Uterus (tissue), 4 donors: ENCODE measurements around the gene RIPOR2. TPM values are rescaled to one million over a fixed set of nuclear protein-coding genes. Genes with fewer than 3 reads are reported as not detected.

ENCODE experiments used
- DNase-seq, 2 donors: peaks; one replicate each; pipeline ENCODE4 v3.0.0-alpha.2; 2019 to 2020
- H3K27ac ChIP-seq, 2 donors: fragments of 200-600 bp; sonication (generic); 1 replicate in 1 of 2; 2 replicates in 1 of 2; pipeline ENCODE4 v1.5.1; 2016 to 2018
- H3K27me3 ChIP-seq, 2 donors: fragments of 200-600 bp; sonication (generic); one replicate each; pipeline ENCODE4 v1.5.1; 2018 to 2019; ENCODE audit warnings: control low read depth in 1 of 2
- H3K36me3 ChIP-seq, 2 donors: fragments of 200-600 bp; sonication (generic); one replicate each; pipeline ENCODE4 v1.5.1; 2019; ENCODE audit warnings: control low read depth in 1 of 2
- H3K4me1 ChIP-seq, 2 donors: fragments of 200-600 bp; sonication (generic); one replicate each; pipeline ENCODE4 v1.5.1; 2018 to 2019; ENCODE audit warnings: control low read depth in 1 of 2
- H3K4me3 ChIP-seq, 2 donors: fragments of 200-600 bp; sonication (generic); 1 replicate in 1 of 2; 2 replicates in 1 of 2; pipeline ENCODE4 v1.5.1; 2018 to 2019; ENCODE audit warnings: mild to moderate bottlenecking in 1 of 2
- H3K9me3 ChIP-seq, 2 donors: fragments of 200-600 bp; sonication (generic); one replicate each; pipeline ENCODE4 v1.5.1; 2019; ENCODE audit warnings: control low read depth in 1 of 2
- POLR2A ChIP-seq, 2 donors: fragments of 450-650 bp; IDR thresholded peaks; one replicate each; pipeline ENCODE4 v1.6.1; 2016; ENCODE audit warnings: antibody characterized with exemption in 2 of 2, mild to moderate bottlenecking in 1 of 2, moderate library complexity in 1 of 2
- intact Hi-C: fragments of 100-400 bp; cut with DNase I; formaldehyde crosslinking; loops from one replicate; pipeline ENCODE4 v1.15.1; 2023; ENCODE audit warnings: low total_unique reads
- total RNA-seq, 4 donors: library from RNA; depleted of rRNA in 3 of 4; stranded (reverse); fragments of >200 nt in 3 of 4; gene quantifications; one replicate each; pipeline versions ENCODE4 v1.1.0 to v1.2.4, GENCODE V29; 2014 to 2023
- TF ChIP-seq, protein P1 (sequence below), 4 experiments: fragments of 200-600 bp in 2 of 4; fragments of 450-650 bp in 2 of 4; sonication (generic) in 2 of 4; IDR thresholded peaks; one replicate each; pipeline ENCODE4 v1.5.1; 2016 to 2019; ENCODE audit warnings: antibody characterized with exemption in 4 of 4, mild to moderate bottlenecking in 2 of 4, moderate library complexity in 1 of 4
- donor health status: DM: yes; HTN: yes; CAD: no.

The RIPOR2 gene
- total RNA-seq, 4 donors from 2014 or later = 29.0 to 106 (median 80.4) TPM

DNA sequence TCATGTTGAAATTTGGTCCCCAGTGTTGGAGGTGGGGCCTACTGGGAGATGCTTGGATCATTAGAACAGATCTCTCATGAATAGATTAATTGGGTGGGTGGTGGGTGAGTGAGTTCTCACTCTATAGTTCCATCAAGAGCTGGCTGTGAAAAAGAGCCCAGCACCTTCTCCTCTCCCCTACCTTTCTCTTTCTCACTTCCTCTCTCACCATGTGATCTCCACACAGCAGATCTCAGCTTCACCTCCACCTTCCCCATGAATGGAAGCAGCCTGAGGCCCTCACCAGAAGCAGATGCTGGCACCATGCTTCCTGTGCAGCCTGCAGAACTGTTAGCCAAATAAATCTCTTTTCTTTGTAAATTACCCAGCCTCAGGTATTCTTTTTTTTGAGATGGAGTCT, 173.9 kb downstream of the RIPOR2 start:
- no peaks in the 10 kb centered on the region for H3K36me3 ChIP-seq
- no peaks in the 10 kb centered on the region for H3K9me3 ChIP-seq
- TF ChIP-seq, protein P1, sequence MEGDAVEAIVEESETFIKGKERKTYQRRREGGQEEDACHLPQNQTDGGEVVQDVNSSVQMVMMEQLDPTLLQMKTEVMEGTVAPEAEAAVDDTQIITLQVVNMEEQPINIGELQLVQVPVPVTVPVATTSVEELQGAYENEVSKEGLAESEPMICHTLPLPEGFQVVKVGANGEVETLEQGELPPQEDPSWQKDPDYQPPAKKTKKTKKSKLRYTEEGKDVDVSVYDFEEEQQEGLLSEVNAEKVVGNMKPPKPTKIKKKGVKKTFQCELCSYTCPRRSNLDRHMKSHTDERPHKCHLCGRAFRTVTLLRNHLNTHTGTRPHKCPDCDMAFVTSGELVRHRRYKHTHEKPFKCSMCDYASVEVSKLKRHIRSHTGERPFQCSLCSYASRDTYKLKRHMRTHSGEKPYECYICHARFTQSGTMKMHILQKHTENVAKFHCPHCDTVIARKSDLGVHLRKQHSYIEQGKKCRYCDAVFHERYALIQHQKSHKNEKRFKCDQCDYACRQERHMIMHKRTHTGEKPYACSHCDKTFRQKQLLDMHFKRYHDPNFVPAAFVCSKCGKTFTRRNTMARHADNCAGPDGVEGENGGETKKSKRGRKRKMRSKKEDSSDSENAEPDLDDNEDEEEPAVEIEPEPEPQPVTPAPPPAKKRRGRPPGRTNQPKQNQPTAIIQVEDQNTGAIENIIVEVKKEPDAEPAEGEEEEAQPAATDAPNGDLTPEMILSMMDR (IDR thresholded peaks at IDR 0.05) = no peak
- no peak for TF ChIP-seq POLR2A (IDR thresholded peaks at IDR 0.05)
- intact Hi-C loops = loop anchor here (10.0 kb wide), 1 partner anchor 177 kb away; no protein-coding TSS in a partner anchor
- DNase-seq = no peak
- no peaks in the 10 kb centered on the region for H3K27me3 ChIP-seq
- no peak overlapping the region for H3K27ac ChIP-seq
- no peaks in the 10 kb centered on the region for H3K4me1 ChIP-seq
- H3K4me3 ChIP-seq = no peak overlapping the region

DNA sequence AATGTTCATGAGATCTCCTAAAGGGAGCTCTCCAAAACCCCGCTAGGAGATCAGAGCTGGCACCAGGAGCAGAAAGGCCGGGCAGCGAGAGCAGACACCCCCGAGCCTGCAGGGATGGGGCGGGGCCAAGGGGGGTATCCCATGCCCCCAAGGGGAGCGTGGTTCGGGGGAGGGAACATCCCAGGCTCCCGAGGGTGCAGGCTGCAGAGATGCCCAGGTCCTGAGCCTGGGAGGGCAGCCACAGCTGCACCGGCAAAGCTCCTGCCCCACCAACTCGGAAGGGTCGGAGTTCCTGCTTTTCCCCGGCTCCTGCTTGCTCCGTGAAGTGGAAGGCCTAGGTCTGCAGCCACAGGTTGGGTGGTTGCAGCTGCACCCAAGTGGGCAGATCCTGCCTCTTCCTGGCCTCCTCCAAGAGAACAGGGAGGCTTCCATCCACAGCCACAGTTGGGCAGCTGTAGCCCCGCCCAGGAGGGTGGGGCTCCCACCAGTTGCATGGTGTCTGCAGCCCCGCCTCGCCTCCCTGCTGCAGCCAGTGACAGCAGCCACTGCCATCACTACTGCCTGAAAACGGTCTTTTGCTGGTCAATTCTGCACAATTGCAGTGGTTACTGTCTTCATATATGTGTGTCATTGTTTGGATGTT, 174.4 kb downstream of the RIPOR2 start:
- Histone ChIP-seq H3K4me1 (no peaks in the 10 kb centered on the region), H3K27me3 (no peaks in the 10 kb centered on the region), H3K9me3 (no peaks in the 10 kb centered on the region), H3K4me3 (no peak overlapping the region), H3K27ac (no peak overlapping the region), H3K36me3 (no peaks in the 10 kb centered on the region)
- no peak for TF ChIP-seq POLR2A (IDR thresholded peaks at IDR 0.05)
- TF ChIP-seq, protein P1 (IDR thresholded peaks at IDR 0.05) = no peak
- DNase-seq = no peak
- intact Hi-C loops = loop anchor here (10.0 kb wide), 1 partner anchor 177 kb away; no protein-coding TSS in a partner anchor

DNA sequence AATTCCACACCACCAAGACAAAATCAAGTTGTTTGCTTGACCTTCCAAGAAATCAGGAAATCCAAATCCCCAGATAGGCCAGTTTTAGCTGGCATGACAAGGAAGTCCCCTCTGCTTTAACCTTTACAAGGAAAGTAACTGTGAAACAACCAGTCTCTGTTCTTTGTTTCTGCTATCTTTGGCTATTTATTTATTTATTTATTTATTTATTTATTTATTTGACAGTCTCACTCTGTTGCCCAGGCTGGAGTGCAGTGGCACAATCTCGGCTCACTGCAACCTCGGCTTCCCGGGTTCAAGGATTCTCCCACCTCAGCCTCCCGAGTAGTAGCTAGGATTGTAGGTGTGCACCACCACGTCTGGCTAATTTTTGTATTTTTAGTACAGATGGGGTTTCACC, 175.6 kb downstream of the RIPOR2 start:
- Histone ChIP-seq H3K27me3 (no peaks in the 10 kb centered on the region), H3K4me1 (no peaks in the 10 kb centered on the region), H3K9me3 (no peaks in the 10 kb centered on the region), H3K4me3 (no peak overlapping the region), H3K27ac (no peak overlapping the region), H3K36me3 (no peaks in the 10 kb centered on the region)
- TF ChIP-seq, protein P1 (IDR thresholded peaks at IDR 0.05) = no peak
- no peak for TF ChIP-seq POLR2A (IDR thresholded peaks at IDR 0.05)
- DNase-seq = no peak
- intact Hi-C loops = loop anchor here (10.0 kb wide), 1 partner anchor 175 kb away; no protein-coding TSS in a partner anchor

DNA sequence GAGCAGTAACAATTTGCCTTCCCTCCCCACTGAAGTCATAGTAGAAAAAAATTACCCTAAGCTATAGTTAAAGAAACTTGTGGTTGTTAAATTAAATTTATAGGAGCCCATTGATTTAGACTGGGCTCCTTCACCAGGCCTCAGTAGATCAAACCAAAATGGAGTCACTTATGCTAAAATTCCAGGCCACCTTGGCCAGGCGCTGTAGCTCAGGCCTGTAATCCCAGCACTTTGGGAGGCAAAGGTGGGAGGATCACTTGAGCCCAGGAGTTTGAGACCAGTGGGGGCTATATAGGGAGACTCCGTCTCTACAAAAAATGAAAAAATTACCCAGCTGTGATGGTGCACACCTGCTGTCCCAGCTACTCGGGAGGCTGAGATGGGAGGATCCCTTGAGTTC, 176.0 kb downstream of the RIPOR2 start:
- Histone ChIP-seq H3K4me1 (no peaks in the 10 kb centered on the region), H3K9me3 (no peaks in the 10 kb centered on the region), H3K27ac (no peak overlapping the region), H3K36me3 (no peaks in the 10 kb centered on the region), H3K4me3 (no peak overlapping the region), H3K27me3 (no peaks in the 10 kb centered on the region)
- intact Hi-C loops = loop anchor here (10.0 kb wide), 1 partner anchor 175 kb away; no protein-coding TSS in a partner anchor
- no peak for TF ChIP-seq POLR2A (IDR thresholded peaks at IDR 0.05)
- TF ChIP-seq, protein P1 (IDR thresholded peaks at IDR 0.05) = no peak
- DNase-seq = no peak

DNA sequence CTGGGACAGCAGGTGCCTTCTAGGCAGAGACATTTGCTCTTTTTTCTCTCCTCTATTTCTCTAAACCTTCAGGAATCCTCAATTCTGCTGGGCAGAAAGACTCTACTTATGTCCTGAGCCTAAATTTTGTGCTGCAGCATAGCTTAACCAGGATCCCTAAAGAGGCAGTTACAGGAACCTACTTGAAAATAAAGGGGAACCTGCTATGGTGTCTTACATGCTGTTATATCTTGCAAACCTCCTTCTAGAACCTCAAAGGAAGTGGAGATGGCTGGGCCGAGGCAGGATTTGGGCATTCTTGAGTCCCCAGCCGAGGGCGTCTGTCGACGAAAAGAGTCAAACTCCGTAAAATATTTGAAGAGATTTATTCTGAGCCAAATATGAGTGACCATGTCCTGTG, 178.1 kb downstream of the RIPOR2 start:
- H3K4me3 ChIP-seq = no peak overlapping the region
- DNase-seq = no peak
- H3K36me3 ChIP-seq = no peaks in the 10 kb centered on the region
- no peaks in the 10 kb centered on the region for H3K4me1 ChIP-seq
- no peaks in the 10 kb centered on the region for H3K9me3 ChIP-seq
- intact Hi-C loops = no loop called here
- H3K27ac ChIP-seq = no peak overlapping the region
- H3K27me3 ChIP-seq = no peaks in the 10 kb centered on the region
- TF ChIP-seq, protein P1 (IDR thresholded peaks at IDR 0.05) = no peak
- TF ChIP-seq POLR2A (IDR thresholded peaks at IDR 0.05) = no peak
